HUDEP-2 (cell line): ENCODE results near the gene NUDCD2.

ENCODE experiments used
- DNase-seq, 76 experiments: peaks; one replicate each; lab custom pipeline; 2025; ENCODE audit not compliant: unreplicated experiment in 76 of 76; lab: John Stamatoyannopoulos, UW

Gene NUDCD2, protein sequence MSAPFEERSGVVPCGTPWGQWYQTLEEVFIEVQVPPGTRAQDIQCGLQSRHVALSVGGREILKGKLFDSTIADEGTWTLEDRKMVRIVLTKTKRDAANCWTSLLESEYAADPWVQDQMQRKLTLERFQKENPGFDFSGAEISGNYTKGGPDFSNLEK

DNA sequence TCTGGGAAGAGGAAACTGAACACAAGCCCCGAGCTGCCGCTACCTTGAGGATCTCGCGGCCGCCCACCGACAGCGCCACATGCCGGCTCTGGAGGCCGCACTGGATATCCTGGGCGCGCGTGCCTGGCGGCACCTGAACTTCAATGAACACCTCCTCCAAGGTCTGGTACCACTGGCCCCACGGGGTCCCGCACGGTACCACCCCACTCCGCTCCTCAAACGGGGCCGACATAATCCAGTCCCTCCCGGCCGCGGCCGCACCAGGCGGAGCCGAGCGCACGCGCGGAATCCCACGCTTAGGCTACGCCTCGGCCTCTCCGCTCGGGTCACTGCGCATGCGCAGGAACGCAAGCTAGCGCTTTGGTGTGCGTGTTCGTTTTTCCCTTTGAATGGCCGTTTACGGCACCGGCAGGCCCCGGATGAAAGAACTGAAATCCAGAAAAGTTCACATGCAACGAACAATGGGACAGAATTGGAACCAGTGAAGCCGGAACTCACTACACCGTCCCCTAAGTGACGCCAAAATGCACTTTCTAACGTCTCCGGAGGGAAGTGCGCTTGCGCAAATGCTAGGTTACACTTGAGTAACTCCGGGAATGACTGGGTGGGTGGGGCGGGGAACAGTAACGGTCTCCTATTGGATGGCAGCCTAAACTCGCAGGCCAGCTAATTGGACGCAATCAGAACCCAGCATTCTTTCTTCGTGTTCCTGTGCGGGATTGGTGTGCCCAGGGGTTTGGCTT is at the start of gene NUDCD2:
TSS of gene NUDCD2 (minus strand) at position 284 of the 743 bp plus-strand sequence. CDS start at position 232, 52 bp downstream.
- peak; percentile 84 to 99 (median 95) for DNase-seq

GRCh38 chr5:163509291-163509951 is 49.5 kb upstream of the NUDCD2 start:
- DNase-seq, result peak in 1 of 76 experiments; percentile 2

DNA sequence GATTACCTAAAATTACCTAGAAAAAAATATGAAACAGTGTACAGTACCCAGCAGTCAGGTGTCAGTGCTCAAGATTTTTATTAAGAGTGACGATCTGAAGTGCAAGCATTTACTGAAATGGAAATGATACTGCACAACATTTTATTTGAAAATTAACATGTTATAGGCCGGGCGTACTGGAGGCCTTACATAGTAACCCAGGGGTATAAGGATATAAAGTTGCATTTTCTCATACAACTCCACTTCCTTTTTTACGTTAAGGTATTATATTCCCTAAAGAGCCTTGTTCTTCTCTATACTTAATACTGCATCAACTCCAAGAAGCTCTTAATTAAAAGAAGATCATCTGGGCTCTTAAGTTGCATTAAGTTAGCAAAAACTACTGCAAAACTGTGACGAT is 48.9 kb upstream of the NUDCD2 start:
- DNase-seq, result no peak

GRCh38 chr5:163506726-163507125 is 46.8 kb upstream of the NUDCD2 start:
- DNase-seq, result peak in 1 of 76 experiments; percentile 9

DNA sequence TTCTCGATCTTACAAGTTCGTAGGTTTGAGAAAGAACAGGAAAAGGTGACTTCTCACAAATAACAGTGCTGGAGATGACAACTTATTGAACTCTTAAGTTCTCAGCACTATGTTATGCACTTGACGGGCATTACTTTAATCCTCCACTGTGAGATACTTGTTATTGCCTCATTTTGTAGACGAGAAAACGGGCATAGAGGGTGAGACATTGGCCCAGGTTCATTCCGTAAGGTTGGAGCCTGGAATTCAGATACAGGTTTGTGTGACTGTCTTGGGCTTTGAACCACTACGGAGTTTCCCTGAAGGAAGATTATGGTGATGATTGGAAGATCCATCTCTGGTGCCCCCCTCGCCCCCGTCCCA is 46.2 kb upstream of the NUDCD2 start:
- DNase-seq, result no peak

GRCh38 chr5:163505368-163506094 is 45.6 kb upstream of the NUDCD2 start, which contains the start of gene MAT2B:
TSS of gene MAT2B (plus strand) at chr5:163505619. CDS start at chr5:163505687, 68 bp downstream.
- peak in 75 of 76 experiments; percentile 21 to 95 (median 90) for DNase-seq

DNA sequence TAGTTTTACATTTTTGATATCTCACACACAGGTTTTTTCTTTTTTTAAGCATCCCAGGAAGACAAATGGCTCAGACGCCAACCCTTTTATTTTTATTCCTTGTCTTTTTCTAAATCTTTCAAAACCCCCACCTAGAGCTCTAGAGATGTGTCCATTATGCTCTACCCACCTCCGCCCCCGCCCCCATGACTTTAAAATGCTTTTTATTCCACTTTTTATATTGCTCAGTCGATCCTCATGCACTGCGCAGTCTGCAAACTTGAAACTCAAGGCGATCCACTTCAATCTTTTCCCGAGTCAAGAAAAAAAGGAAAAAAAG is 45.1 kb upstream of the NUDCD2 start:
- peak in 1 of 76 experiments; percentile 30 for DNase-seq

DNA sequence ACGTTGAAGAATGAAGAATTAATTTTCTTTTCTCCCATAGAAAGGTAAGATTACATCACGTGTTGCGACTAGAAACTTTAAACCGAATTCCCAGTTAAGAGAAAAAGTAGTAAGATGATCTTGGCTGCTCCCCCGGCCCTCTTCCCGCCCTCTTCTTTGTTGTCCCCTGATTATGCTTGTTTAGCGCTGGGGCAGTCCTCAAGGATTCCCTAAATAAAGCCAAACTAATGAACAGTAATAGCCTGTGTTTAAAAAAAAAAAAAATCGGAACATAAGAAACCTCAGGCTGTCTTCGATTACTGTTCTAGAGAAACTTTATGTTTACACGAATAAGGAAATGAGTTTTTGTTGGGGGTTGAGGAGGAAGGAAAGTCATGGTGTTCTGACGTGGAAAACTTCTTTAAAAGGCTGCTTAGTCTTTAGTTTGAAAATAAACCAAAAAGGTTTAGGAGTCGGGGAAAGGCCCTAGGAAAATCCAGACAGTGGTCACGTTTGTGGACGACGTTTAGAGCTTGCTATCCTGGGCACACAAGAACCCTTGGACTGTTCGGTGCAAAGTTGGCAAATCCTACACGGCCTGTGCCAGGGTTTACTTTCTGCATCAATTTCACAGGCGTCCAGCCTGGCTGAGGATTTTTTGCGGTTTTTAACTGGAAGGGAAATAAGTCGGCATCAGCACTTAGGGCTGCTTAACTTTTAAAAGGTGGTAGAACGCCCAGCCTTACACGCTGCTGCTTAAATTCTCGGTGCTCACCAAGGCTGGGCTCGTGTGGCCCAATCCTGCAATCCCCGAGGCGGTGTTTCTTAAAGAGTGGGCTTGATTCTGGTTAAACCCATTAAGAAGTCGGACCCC is 44.4 kb upstream of the NUDCD2 start:
- peak in 33 of 76 experiments; percentile 1 to 64 (median 25) for DNase-seq

DNA sequence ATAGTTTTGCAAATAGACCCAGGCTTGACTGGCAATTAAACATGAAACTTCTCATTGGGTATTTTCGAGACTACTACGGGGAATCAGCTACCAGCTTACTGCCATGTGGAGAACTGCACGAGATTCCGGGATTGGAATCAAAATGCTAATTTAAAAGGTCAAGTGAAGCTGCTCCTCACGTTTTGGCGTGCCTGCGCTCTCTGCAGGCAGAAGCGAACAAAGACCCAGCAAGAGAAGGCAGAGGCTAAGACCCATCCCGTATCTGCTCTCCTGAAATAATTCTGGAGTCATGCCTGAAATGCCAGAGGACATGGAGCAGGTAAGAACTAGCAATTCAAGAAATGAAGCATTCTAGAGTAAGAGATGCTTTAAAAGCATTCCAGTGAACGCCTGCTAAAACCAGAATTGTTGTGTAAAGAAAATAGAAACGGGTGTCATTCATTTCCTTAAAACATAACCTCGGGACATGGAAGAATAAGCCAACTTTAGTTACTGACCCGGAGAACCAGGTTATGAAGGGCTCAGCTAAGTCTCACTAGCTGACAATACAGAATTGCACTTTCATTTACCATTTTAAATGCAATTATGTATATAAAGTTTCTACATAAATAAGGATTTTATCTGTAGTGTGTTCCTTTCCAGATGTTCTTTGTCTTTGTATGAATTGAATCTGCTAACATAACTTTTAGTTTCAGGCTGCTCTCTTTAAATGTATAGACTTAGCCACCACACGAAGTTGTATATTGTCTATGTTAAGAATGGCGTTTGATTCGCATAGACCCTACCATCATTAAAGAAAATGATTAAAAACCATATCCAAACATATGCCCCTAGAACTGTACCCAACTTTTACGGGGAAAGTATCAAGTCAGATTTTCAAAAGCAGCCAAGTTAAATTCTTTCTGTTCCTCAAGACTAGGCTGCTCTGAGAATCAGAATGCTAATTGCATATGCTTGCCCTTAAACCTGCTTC is 43.5 kb upstream of the NUDCD2 start:
- peak in 70 of 76 experiments; percentile 8 to 85 (median 50) for DNase-seq

DNA sequence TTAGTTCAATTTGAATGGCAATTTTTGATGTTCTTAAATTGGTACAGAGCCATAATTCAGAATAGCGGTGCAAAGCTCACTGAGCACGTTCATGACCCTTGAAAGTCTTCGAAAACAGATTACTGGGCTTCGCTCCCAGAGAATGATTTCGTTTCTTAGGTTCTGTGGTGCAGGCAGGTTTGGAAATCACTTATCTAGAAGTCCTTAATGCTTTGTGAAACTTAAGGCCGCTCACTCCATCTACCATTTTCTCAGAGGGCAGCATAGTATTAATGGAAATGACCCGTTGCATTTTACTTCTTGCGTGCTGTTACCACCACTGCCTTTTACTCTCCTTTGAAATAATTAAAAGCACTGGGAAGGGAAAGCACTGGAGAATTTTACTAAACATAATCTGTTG is 42.6 kb upstream of the NUDCD2 start:
- DNase-seq, result peak in 1 of 76 experiments; percentile 8

DNA sequence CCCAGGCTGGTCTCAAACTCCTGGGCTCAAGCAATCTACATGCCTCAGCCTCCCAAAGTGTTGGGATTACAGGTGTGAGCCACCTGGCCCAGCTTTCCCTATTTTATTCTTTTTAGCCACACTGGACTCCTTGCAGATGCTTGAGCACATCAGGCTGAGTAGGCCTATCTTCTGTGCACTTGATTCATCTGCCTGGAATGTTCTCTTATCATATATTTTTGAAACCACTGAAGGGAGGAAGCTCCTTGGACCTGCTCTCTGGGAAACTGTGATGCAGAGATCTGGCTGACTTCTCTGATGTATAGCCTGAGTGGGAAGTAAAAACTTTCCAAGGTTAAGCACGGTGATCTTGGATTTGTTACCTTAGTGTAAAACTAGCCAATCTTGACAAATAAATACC is 39.0 kb upstream of the NUDCD2 start:
- no peak for DNase-seq

DNA sequence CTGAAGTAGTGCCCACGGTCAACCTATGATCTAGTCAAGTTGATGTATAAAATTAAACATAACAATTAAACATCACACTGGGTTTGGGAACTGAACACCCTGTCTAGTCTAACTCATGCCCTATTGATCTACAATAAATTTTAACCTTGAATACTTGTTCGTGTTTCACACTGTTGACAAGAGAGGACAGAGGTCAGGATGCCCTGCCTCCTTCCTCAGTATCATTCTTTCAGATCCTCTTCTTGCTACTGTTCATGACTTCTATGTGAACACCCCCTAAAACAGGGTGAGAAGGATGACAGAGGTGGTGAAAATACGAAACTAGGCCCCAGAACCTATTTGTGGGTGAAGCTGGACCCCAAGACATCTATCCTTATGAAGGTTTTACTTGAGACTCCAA is 37.4 kb upstream of the NUDCD2 start:
- DNase-seq, result no peak

GRCh38 chr5:163496286-163496685 is 36.4 kb upstream of the NUDCD2 start:
- DNase-seq, result no peak

DNA sequence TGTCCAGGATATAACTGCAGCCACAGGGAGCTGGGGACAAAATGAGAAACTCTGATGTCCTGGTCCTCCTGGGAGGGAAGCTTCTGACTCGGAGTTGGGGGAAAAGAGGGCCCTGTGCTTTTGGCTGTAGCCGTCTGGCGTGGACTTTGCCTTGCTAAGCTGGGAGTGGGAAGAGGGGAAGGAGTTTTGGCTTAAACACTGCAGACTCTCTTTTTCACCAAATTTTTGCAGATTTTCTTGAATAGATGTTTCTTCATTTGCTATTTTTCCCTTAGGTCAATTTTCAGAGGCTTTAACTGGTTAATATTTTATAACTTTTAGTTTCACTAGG is 29.8 kb upstream of the NUDCD2 start:
- no peak for DNase-seq

DNA sequence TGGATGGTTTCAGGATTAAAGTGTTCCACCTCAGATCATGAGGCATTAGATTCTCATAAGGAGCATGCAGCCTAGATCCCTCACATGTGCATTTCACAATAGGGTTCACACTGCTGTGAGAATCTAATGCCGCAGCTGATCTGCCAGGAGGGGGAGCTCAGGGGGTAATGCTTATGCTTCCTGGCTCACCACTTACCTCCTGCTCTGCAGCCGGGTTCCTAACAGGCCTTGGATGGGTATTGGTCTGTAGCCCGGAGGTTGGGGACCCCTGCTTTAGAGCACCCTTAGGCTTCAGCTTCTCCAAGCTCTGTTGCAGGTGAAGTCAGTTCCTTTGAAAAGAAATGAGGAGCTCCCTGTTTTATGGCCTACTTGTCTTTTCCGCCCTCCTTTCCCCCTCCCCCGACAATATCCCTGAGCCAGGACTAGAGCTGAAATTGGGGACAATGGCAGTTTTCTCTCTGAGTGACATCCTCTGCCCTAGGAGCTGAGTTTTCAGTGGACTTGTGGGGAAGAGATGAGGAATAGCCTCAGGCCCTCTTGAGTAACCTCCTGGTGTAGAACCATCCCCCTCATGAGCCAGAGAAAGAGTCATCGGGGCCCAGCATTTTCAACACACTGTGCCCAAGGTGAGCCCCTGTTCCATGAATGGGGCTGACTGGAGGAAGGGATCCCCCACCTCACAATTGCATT is 29.3 kb upstream of the NUDCD2 start:
- DNase-seq, result peak in 12 of 76 experiments; percentile 0 to 23 (median 12)

DNA sequence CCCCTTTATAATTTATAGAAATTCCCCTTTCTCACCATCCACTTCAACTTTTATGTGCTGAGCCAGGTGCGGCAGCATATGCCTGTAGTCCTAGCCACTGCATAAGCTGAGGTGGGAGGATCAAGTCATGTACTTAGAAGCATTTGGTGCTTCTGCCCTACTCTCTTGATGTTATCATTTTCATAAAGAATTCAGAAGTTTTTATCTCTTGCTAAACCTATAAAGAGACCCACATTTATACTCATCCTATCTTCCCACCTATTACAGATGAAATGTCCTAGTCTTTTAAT is 19.0 kb upstream of the NUDCD2 start:
- DNase-seq, result no peak

DNA sequence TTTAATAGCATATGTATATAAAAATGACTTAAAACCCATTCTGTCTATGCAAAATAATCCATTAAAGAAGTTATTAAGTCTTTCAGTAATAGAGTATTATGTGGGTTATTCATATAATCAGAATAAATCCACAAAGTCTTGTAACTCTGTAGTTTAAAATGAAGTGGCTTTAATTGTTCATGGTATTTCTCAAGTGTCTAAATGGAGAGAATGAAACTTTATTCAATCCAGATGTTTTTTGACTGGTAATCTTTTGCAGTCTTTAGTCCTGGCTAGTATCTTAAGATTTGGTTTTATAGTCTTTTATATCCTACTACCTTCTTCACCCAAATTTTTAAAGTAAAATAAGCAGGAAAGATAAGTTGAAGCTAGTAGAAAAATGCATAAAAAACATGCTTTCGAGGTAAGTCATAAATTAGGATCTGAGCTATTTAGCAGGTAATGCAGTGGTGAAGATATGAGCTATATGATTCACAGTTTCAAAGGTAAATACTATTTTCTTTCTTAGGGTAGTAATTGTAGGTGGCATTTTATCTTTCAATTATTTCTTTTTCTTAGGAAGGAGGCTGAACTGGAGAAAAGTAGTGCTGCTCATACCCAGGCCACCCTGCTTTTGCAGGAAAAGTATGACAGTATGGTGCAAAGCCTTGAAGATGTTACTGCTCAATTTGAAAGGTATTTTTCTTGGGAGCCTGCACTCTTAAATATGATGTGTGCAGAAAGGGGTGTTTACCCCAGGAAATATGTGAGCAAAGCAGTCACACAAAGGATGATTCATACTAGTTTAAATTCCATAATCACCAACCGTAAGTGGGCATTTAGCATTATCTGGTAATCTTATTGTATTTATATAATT is 18.5 kb upstream of the NUDCD2 start:
- DNase-seq, result no peak

GRCh38 chr5:163475411-163475810 is 15.5 kb upstream of the NUDCD2 start:
- DNase-seq, result no peak
